Suppressor macrophage treated with lipopolysaccharide for 1 hour (primary cell): ENCODE measurements around the gene RNF2.
"Not testable (repeated sequence)": the region's sequence is repeated elsewhere in the genome, so short reads cannot be mapped to it uniquely, and the experiment has no call there.

ENCODE experiments used
- DNase-seq, 3 donors: peaks; one replicate each; pipeline ENCODE4 v3.0.0-alpha.2; 2020 to 2022

Gene RNF2

DNA sequence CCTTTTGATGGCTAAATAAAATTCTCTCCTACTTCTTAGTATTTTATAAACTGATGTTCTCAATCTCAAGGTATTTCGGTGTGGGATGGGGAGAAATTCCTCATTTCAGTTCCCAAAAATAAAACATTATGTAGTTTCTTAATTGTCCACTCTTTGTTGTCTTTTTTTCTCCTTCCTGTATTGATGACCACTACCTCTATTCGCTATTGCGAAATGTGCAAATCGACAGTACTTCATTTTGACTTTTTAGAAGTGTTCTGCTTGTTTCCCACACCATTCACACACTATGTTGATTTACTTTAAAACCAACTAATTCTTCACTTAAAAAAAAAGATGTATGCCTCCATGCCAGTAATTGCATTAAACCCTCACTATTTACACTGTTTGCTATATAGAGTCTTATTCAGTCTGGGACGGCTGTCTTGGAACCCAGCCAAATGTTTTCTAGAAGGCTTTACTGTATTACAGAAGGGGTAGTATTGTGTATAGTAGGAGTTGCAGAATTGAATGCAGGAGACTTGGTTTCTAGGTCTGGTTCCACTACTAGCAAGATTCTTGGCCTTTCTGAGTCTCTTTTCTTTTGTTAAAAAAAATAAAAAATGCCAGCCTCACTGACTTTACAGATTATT lies 5.6 kb downstream of the RNF2 start:
- peak in 2 of 3 donors; percentile 27 to 41 for DNase-seq

- no peak for DNase-seq
Observed at GRCh38 chr1:185053204-185053603, 7.8 kb downstream of the RNF2 start.

GRCh38 chr1:185054365-185055060 lies 9.2 kb downstream of the RNF2 start:
- DNase-seq: no peak

- DNase-seq: no peak
Observed at GRCh38 chr1:185058110-185058509, 12.8 kb downstream of the RNF2 start.

GRCh38 chr1:185058876-185059275 lies 13.5 kb downstream of the RNF2 start:
- DNase-seq: no peak

DNA sequence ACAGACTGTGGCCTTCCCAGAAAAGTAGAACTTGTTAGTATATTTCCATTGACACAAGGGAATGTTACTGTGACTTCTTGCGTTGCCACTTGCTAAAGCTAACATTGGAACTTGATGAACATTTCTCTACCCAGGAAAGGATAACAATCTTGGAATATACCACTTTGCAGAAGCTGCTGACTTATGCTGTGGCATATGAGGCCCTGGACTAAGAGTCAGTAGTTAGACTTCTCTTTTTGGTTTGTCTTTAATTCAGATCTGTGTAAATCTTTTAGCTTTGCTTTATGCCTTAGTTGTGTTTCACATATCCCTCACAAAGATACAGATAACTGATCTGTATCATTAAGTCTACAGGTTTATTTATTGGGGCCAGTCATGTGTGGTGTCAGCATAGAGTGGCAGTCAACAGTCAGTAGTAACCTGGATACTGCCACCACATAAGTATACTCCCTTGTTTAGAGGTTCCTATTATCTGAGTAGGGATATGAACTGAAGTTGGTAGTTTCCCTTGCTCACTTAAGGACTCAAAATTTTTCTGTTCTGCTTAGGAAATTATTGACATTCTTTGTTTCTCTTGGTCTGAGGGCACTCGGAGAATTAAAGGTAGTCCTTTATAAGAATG lies 14.7 kb downstream of the RNF2 start:
- DNase-seq: peak in 2 of 3 donors; percentile 35 to 48

GRCh38 chr1:185062710-185063370 lies 17.5 kb downstream of the RNF2 start:
- peak; percentile 46 to 90 (median 79) for DNase-seq

DNA sequence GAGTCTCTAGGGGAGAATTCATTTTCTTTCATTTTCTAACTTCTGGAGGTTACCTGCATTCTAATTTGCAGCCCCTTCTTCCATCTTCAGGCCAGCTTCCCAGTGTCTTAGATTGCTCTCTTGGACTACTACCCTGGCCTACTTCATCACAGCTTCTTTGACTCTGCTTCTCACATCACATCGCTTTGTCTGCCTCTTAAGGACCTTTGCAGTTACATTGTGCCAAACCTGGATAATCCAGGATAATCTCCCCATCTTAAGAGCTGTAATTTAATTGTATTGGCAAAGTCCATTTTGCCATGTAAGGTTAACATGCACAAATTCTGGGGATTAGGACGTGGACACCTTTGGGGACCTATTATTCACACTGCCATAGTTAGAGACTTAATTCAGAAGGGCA lies 18.4 kb downstream of the RNF2 start:
- DNase-seq: no peak

GRCh38 chr1:185065006-185065405 lies 19.6 kb downstream of the RNF2 start:
- DNase-seq: not testable (repeated sequence)

GRCh38 chr1:185066181-185066580 lies 20.8 kb downstream of the RNF2 start:
- DNase-seq: no peak

GRCh38 chr1:185068341-185068740 lies 23.0 kb downstream of the RNF2 start:
- DNase-seq: no peak

DNA sequence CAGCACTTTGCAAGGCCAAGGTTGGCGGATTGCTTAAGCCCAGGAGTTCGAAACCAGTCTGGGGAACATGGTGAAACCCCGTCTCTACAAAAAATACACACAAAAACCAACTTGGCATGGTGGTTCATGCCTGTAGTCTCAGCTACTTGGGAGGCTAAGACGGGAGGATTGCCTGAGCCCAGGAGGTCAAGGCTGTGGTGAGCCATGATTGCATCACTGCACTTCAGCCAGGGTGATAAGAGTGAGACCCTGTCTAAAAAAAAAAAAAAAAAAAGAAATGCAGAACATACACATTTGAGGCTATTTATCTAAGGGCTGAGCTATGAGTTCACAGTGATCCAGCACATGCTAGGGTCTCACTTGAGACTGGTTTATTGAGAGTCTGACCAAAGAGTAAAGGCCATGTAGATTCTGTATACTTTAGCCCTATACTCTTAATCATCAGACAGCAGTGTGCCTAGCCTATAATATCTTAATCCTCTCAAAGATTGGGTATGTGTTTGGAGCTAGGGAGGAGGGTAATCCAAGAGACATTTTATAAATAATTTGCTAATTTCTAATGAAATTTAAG lies 23.9 kb downstream of the RNF2 start:
- no peak for DNase-seq

GRCh38 chr1:185070051-185070450 lies 24.7 kb downstream of the RNF2 start:
- no peak for DNase-seq

GRCh38 chr1:185073725-185074124 lies 28.4 kb downstream of the RNF2 start:
- no peak for DNase-seq

DNA sequence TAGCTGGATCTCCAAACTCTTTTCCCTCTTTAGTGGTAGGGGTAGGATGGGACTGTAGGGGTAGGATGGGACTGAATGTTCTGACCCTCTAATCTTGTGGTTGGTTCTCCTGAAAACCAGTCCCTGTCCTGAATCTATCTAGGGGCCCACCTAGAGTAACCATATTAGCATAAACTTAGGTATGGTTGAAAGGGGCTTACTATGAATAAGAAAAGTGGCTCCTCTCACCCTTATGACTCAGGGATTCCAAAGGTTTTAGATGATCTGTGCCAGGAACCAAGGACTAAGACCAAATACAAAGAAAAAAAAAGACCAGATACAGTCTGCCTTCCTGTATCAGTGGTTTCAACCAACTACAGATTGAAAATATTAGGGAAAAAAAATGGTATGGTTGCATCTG lies 28.9 kb downstream of the RNF2 start:
- no peak for DNase-seq

DNA sequence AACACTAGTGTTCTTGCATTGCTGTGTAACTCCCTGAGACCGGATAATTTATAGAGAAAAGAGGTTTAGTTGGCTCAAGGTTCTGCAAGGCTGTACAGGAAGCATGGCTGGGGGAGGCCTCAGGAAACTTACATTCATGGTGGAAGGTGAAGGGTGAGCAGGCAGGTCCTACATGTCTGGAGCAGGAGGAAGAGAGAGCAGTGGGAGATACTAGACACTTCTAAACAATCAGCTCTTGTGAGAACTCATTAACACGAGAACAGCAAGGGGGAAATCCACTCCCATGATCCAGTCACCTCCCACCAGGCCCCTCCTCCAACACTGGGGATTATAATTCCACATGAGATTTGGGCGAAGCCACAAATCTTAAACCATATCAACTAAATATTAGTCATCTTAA lies 30.1 kb downstream of the RNF2 start:
- no peak for DNase-seq

GRCh38 chr1:185077374-185077773 lies 32.0 kb downstream of the RNF2 start:
- DNase-seq: no peak

DNA sequence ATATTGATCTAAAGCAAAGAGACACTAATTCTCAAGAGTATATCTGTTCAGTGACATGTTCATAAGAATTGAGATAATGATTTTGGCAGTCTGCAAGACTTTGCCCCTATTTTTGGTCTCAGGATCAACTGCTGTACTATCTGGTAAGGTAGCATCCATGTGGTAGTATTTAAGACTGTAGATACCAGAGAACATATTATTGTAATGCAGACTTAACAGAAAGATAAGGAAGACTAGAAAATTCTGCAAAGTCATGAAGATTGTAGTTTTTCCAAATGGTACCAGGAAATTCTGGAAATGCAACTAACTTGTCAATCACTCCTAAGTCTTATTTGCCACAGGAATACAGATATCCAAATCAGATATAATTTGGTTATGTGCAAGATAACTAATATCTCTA lies 35.1 kb downstream of the RNF2 start:
- no peak for DNase-seq

DNA sequence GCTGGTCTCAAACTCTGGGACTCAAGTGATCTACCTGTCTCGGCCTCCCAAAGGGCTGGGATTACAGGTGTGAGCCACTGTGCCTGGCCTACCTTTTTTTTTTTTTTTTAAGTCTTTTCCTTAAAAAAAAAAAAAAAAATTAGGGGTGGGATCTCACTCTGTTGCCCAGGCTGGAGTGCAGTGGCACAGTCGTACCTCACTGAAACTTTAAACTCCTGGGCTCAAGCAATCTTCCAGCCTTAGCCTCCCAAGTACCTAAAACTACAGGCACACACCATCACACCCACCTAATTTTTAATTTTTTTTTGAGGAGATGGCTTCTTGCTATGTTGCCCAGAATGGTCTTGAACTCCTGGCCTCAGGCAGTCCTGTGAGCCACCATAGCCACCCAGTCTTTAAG lies 38.5 kb downstream of the RNF2 start:
- no peak for DNase-seq

GRCh38 chr1:185087101-185087500 lies 41.7 kb downstream of the RNF2 start:
- no peak for DNase-seq

DNA sequence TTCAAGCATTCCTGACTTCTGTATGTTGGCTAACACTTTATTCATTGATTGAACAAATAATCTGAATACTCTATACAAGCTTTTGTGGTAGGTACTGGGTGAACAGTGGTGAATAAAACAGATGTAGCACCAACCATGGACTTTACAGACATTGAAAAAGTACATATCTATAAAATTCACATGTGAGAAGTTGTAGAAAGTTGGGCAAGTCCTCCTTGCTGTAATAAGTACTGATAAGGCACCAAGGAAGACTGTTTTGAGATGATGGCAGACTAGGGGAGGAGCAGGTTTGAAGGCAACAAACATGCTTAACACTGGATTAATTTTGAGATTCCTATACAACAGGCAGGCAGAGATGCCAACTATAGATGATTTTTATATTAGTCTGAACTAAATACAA lies 42.4 kb downstream of the RNF2 start:
- no peak for DNase-seq

DNA sequence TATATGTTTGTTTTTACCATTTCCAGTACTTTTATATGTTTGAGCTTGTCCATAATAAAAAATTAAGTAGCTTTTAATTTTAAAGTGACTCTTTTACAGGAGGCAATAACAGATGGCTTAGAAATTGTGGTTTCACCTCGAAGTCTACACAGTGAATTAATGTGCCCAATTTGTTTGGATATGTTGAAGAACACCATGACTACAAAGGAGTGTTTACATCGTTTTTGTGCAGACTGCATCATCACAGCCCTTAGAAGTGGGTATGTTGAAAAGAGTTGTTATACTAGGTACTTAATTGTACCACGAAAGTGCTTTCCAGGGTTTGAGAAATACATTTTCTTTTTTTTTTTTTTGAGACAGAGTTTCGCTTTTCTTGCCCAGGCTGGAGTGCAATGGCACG lies 46.1 kb downstream of the RNF2 start:
- DNase-seq: no peak

GRCh38 chr1:185094761-185095160 lies 49.4 kb downstream of the RNF2 start:
- no peak for DNase-seq
